ENCODE measurements around the gene AKAP13. TPM values are rescaled to one million over a fixed set of nuclear protein-coding genes. Genes with fewer than 3 reads are reported as not detected.

AKAP13 gene
- total and polyA plus RNA-seq, 2 donors (not counting 1 experiment from before 2014, with no cell fraction given), result 73.8 to 358 TPM

- Histone ChIP-seq H3K4me1 (ENCODE audit: control insufficient read depth in 2 of 2, insufficient read depth in 2 of 2, low read length in 2 of 2) (no peaks in the 10 kb centered on the region), H2AFZ (ENCODE audit: insufficient read depth, low read depth, low read length, poor library complexity, severe bottlenecking) (no peak overlapping the region), H3K27ac (ENCODE audit: low read length in 2 of 2) (no peak overlapping the region), H4K20me1 (ENCODE audit: control insufficient read depth, insufficient read depth, low read length, poor library complexity, severe bottlenecking) (no peaks in the 10 kb centered on the region), H3K36me3 (replicated peaks in 1 of 2; ENCODE audit: control extremely low read depth in 1 of 2, control insufficient read depth in 1 of 2, extremely low read depth in 1 of 2, insufficient read depth in 2 of 2, low read length in 1 of 2) (peaks cover 3 to 77% of the 10 kb centered on the region in 2 experiments), H3K79me2 (ENCODE audit: control insufficient read depth, insufficient read depth, low read length) (peaks cover 5% of the 10 kb centered on the region), H3K4me3 (ENCODE audit: control extremely low read depth in 1 of 5, extremely low read depth in 1 of 5, insufficient read depth in 1 of 5, low read depth in 2 of 5, low read length in 4 of 5) (no peak overlapping the region), H3K4me2 (replicated peaks; ENCODE audit: low read depth, low read length, poor library complexity, severe bottlenecking) (no peak overlapping the region), H3K27me3 (replicated peaks in 1 of 4; ENCODE audit: control extremely low read depth in 1 of 4, control insufficient read depth in 3 of 4, insufficient read depth in 4 of 4, low read length in 3 of 4) (no peaks in the 10 kb centered on the region), H3K9me3 (ENCODE audit: control extremely low read depth in 1 of 3, control insufficient read depth in 2 of 3, insufficient read depth in 1 of 3, low read length in 2 of 3) (no peaks in the 10 kb centered on the region), H3K9ac (ENCODE audit: low read length) (no peak overlapping the region)
- no peaks in the 10 kb centered on the region for H3K9me3 Mint-ChIP-seq (ENCODE audit: insufficient read depth)
- no peak for DNase-seq
- no CpG with 5 or more reads among the region's 1 CpG for WGBS (ENCODE audit: insufficient coverage)
- H3K27me3 Mint-ChIP-seq, result no peaks in the 10 kb centered on the region
- no peaks in the 10 kb centered on the region for H3K4me1 Mint-ChIP-seq
- ChIA-PET CTCF (no interaction called here), POLR2A (no interaction called here)
- intact Hi-C loops (cut with micrococcal nuclease), result no loop called here
- no peak for ATAC-seq (ENCODE audit: low read depth)
- no peak overlapping the region for H3K4me3 Mint-ChIP-seq
- no peak for TF ChIP-seq CTCF (IDR thresholded peaks at IDR 0.05)
- no peak for TF ChIP-seq EZH2 (IDR thresholded peaks at IDR 0.05; ENCODE audit: borderline replicate concordance, insufficient read depth, low read depth, low read length, poor library complexity, severe bottlenecking)
- no peak overlapping the region for H3K27ac Mint-ChIP-seq
These were observed 276.7 kb downstream of the AKAP13 start for GRCh38 chr15:85657132-85657531.

- no peaks in the 10 kb centered on the region for H3K27me3 ChIP-seq (replicated peaks in 1 of 4; ENCODE audit: control extremely low read depth in 1 of 4, control insufficient read depth in 3 of 4, insufficient read depth in 4 of 4, low read length in 3 of 4)
- H4K20me1 ChIP-seq (ENCODE audit: control insufficient read depth, insufficient read depth, low read length, poor library complexity, severe bottlenecking), result no peaks in the 10 kb centered on the region
- CTCF ChIA-PET, result interaction anchor here (0.6 kb wide), 1 partner anchor 1096 kb away, joined by 3 read pairs; no protein-coding TSS in a partner anchor
- H3K4me3 ChIP-seq (ENCODE audit: control extremely low read depth in 1 of 5, extremely low read depth in 1 of 5, insufficient read depth in 1 of 5, low read depth in 2 of 5, low read length in 4 of 5), result no peak overlapping the region
- Mint-ChIP-seq H3K4me3 (no peak overlapping the region), H3K4me1 (no peaks in the 10 kb centered on the region), H3K9me3 (ENCODE audit: insufficient read depth) (no peaks in the 10 kb centered on the region), H3K27ac (no peak overlapping the region), H3K27me3 (no peaks in the 10 kb centered on the region)
- H2AFZ ChIP-seq (ENCODE audit: insufficient read depth, low read depth, low read length, poor library complexity, severe bottlenecking), result no peak overlapping the region
- H3K9ac ChIP-seq (ENCODE audit: low read length), result no peak overlapping the region
- H3K9me3 ChIP-seq (ENCODE audit: control extremely low read depth in 1 of 3, control insufficient read depth in 2 of 3, insufficient read depth in 1 of 3, low read length in 2 of 3), result no peaks in the 10 kb centered on the region
- no peak for DNase-seq
- H3K4me2 ChIP-seq (replicated peaks; ENCODE audit: low read depth, low read length, poor library complexity, severe bottlenecking), result no peak overlapping the region
- TF ChIP-seq CTCF (IDR thresholded peaks at IDR 0.05) (no peak), EZH2 (IDR thresholded peaks at IDR 0.05; ENCODE audit: borderline replicate concordance, insufficient read depth, low read depth, low read length, poor library complexity, severe bottlenecking) (no peak)
- H3K36me3 ChIP-seq (replicated peaks in 1 of 2; ENCODE audit: control extremely low read depth in 1 of 2, control insufficient read depth in 1 of 2, extremely low read depth in 1 of 2, insufficient read depth in 2 of 2, low read length in 1 of 2), result peaks cover 9 to 80% of the 10 kb centered on the region in 2 experiments
- no peak for ATAC-seq (ENCODE audit: low read depth)
- no peaks in the 10 kb centered on the region for H3K4me1 ChIP-seq (ENCODE audit: control insufficient read depth in 2 of 2, insufficient read depth in 2 of 2, low read length in 2 of 2)
- peaks cover 5% of the 10 kb centered on the region for H3K79me2 ChIP-seq (ENCODE audit: control insufficient read depth, insufficient read depth, low read length)
- intact Hi-C loops (cut with micrococcal nuclease), result no loop called here
- H3K27ac ChIP-seq (ENCODE audit: low read length in 2 of 2), result no peak overlapping the region
- no CpG with 5 or more reads among the region's 3 CpGs for WGBS (ENCODE audit: insufficient coverage)
- POLR2A ChIA-PET, result no interaction called here
These were observed 278.4 kb downstream of the AKAP13 start for GRCh38 chr15:85658816-85659215.

Data from B cell (primary cell).